SK-N-SH (cell line): ENCODE measurements around the gene HEPHL1.

ENCODE experiments used
- CTCF ChIP-seq: fragments of 200-600 bp; sonication (generic); IDR thresholded peaks from 2 replicates; pipeline ENCODE4 v1.6.1; 2017; ENCODE audit warnings: antibody characterized with exemption, mild to moderate bottlenecking, moderate library complexity
- ELF1 ChIP-seq: IDR thresholded peaks from 2 replicates; pipeline ENCODE4 v1.4.0; 2012
- EP300 ChIP-seq, 2 experiments: IDR thresholded peaks; 2 replicates each; pipeline versions ENCODE4 v1.4.0 to v1.6.1; 2012; ENCODE audit warnings: borderline replicate concordance in 1 of 2, low read depth in 1 of 2, low read length in 1 of 2
- GABPA ChIP-seq: IDR thresholded peaks from 2 replicates; pipeline ENCODE4 v1.4.0; 2012; ENCODE audit warnings: low read depth, mild to moderate bottlenecking
- IRF3 ChIP-seq: fragments of 150-350 bp; IDR thresholded peaks from 2 replicates; pipeline ENCODE4 v1.6.1; 2016; ENCODE audit warnings: mild to moderate bottlenecking, low read depth, low read length
- MAX ChIP-seq: IDR thresholded peaks from 2 replicates; pipeline ENCODE4 v1.4.0; 2012; ENCODE audit warnings: low read depth
- RAD21 ChIP-seq: IDR thresholded peaks from 2 replicates; pipeline ENCODE4 v1.6.1; 2012; ENCODE audit warnings: mild to moderate bottlenecking, low read length
- REST ChIP-seq: IDR thresholded peaks from 2 replicates; pipeline ENCODE4 v1.6.1; 2012; ENCODE audit warnings: mild to moderate bottlenecking, low read depth, low read length, moderate library complexity
- TCF12 ChIP-seq: IDR thresholded peaks from 2 replicates; pipeline ENCODE4 v1.4.0; 2012
- TEAD4 ChIP-seq: IDR thresholded peaks from 2 replicates; pipeline ENCODE4 v1.4.0; 2012; ENCODE audit warnings: mild to moderate bottlenecking, borderline replicate concordance; ENCODE audit not compliant: insufficient read depth
- YY1 ChIP-seq: IDR thresholded peaks from 2 replicates; pipeline ENCODE4 v1.4.0; 2012; ENCODE audit warnings: low read depth, mild to moderate bottlenecking

GRCh38 chr11:94066901-94067429, 45.8 kb downstream of the HEPHL1 start:
- TF ChIP-seq GABPA, result no peak
- no peak for TF ChIP-seq CTCF
- TF ChIP-seq RAD21, result no peak
- TF ChIP-seq ELF1, result no peak
- no peak for TF ChIP-seq YY1
- TF ChIP-seq TCF12, result no peak
- no peak for TF ChIP-seq TEAD4
- TF ChIP-seq REST, result no peak
- no peak for TF ChIP-seq MAX
- no peak for TF ChIP-seq EP300 (IDR thresholded peaks at IDR 0.05; ENCODE audit: borderline replicate concordance in 1 of 2, low read depth in 1 of 2, low read length in 1 of 2)
- TF ChIP-seq IRF3, result no peak
